Endothelial cell of hepatic sinusoid (primary cell): ENCODE data around the gene ART5.
"Not testable (repeated sequence)": the region's sequence is repeated elsewhere in the genome, so short reads cannot be mapped to it uniquely, and the experiment has no call there.

ENCODE experiments used
- in situ Hi-C: cut with HindIII; loops from 2 replicates; pipeline ENCODE4 v1.10.0; 2017; ENCODE audit warnings: low sequenced_read_pairs

The ART5 gene

GRCh38 chr11:3623767-3624458 lies 17.9 kb downstream of the ART5 start:
- in situ Hi-C loops = no loop called here

- in situ Hi-C loops = no loop called here
Measured at GRCh38 chr11:3623121-3623520, 18.7 kb downstream of the ART5 start.

- in situ Hi-C loops = no loop called here
Measured at GRCh38 chr11:3622521-3622920, 19.3 kb downstream of the ART5 start.

GRCh38 chr11:3617990-3618389 lies 23.8 kb downstream of the ART5 start:
- in situ Hi-C loops = no loop called here

GRCh38 chr11:3616721-3617460 lies 24.9 kb downstream of the ART5 start:
- in situ Hi-C loops = no loop called here

GRCh38 chr11:3615998-3616397 lies 25.8 kb downstream of the ART5 start:
- in situ Hi-C loops = no loop called here

- in situ Hi-C loops = no loop called here
Measured at GRCh38 chr11:3614742-3615171, 27.0 kb downstream of the ART5 start.

GRCh38 chr11:3613998-3614741 lies 27.6 kb downstream of the ART5 start:
- in situ Hi-C loops = no loop called here

GRCh38 chr11:3611976-3612678 lies 29.7 kb downstream of the ART5 start:
- in situ Hi-C loops = no loop called here

- in situ Hi-C loops = no loop called here
Measured at GRCh38 chr11:3610846-3611245, 30.9 kb downstream of the ART5 start.

- in situ Hi-C loops = no loop called here
Measured at GRCh38 chr11:3609416-3610265, 32.2 kb downstream of the ART5 start.

- in situ Hi-C loops = no loop called here
Measured at GRCh38 chr11:3605771-3606203, 36.0 kb downstream of the ART5 start.

- in situ Hi-C loops = no loop called here
Measured at GRCh38 chr11:3605283-3605662, 36.5 kb downstream of the ART5 start.

- in situ Hi-C loops = no loop called here
Measured at GRCh38 chr11:3604167-3604566, 37.6 kb downstream of the ART5 start.

GRCh38 chr11:3600201-3600600 lies 41.6 kb downstream of the ART5 start:
- in situ Hi-C loops = not testable (repeated sequence)

- in situ Hi-C loops = not testable (repeated sequence)
Measured at GRCh38 chr11:3597743-3598142, 44.0 kb downstream of the ART5 start.

GRCh38 chr11:3591326-3591725 lies 50.5 kb downstream of the ART5 start:
- in situ Hi-C loops = not testable (repeated sequence)

- in situ Hi-C loops = not testable (repeated sequence)
Measured at GRCh38 chr11:3590193-3590592, 51.6 kb downstream of the ART5 start.

- in situ Hi-C loops = not testable (repeated sequence)
Measured at GRCh38 chr11:3588776-3589175, 53.0 kb downstream of the ART5 start.
